Mucosa of stomach (tissue), 1 donor: ENCODE results near the gene TMEM126B.
A peak's percentile ranks its signal among the peaks of the same experiment; 100 is the strongest.
"Not testable (repeated sequence)": the region's sequence is repeated elsewhere in the genome, so short reads cannot be mapped to it uniquely, and the experiment has no call there.

Experiments
- H3K27me3 ChIP-seq: one replicate; pipeline ENCODE4 v1.7.0; 2013; ENCODE audit warnings: mild to moderate bottlenecking, low read length; ENCODE audit not compliant: control insufficient read depth, insufficient read depth
- H3K36me3 ChIP-seq: one replicate; pipeline ENCODE4 v1.7.0; 2013; ENCODE audit warnings: low read length; ENCODE audit not compliant: control insufficient read depth, insufficient read depth
- H3K4me1 ChIP-seq: one replicate; pipeline ENCODE4 v1.7.0; 2013; ENCODE audit warnings: mild to moderate bottlenecking, low read length; ENCODE audit not compliant: control insufficient read depth, insufficient read depth
- H3K4me3 ChIP-seq: one replicate; pipeline ENCODE4 v1.7.0; 2013; ENCODE audit warnings: low read length
- H3K9ac ChIP-seq: one replicate; pipeline ENCODE4 v1.7.0; 2013; ENCODE audit warnings: mild to moderate bottlenecking, low read length, moderate library complexity
- H3K9me3 ChIP-seq: one replicate; pipeline ENCODE4 v1.7.0; 2013; ENCODE audit warnings: mild to moderate bottlenecking, low read length, moderate library complexity; ENCODE audit not compliant: control insufficient read depth
- donor health status: Pancreatic carcinoma.

The TMEM126B gene

DNA sequence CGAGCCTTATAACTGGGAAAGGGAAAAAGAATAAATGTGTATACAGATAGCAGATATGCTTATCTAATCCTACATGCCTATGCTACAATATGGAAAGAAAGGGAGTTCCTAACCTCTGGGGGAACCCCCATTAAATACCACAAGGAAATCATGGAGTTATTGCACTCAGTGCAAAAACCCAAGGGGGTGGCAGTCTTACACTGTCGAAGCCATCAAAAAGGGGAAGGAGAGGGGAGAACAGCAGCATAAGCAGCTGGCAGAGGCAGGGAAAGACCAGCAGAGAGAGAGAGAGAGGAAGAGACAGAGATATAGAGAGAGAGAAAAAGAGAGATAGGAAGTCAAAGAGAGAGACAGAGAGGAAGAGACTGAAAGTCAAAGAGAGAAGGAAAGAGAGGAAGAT lies 16.8 kb upstream of the TMEM126B start:
- H3K9me3 ChIP-seq, H3K4me3 ChIP-seq, H3K27me3 ChIP-seq, H3K4me1 ChIP-seq, H3K36me3 ChIP-seq, H3K9ac ChIP-seq: not testable (repeated sequence)

DNA sequence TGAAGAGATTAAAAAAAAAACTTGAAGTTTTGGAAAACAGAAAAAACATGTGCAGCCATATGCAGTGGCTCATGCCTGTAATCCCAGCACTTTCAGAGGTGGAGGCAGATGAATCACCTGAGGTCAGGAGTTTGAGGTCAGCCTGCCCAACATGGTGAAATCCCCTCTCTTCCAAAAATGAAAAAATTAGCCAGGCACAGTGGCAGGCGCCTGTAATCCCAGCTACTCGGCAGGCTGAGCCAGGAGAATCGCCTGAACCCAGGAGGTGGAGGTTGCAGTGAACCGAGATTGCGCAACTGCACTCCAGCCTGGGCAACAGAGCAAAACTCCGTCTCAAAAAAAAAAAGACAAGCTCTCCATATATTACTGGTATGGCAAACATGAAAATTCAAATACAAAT lies 8.9 kb upstream of the TMEM126B start:
- Histone ChIP-seq H3K9me3 (no peaks in the 10 kb centered on the region), H3K27me3 (no peaks in the 10 kb centered on the region), H3K36me3 (no peaks in the 10 kb centered on the region), H3K4me1 (no peaks in the 10 kb centered on the region), H3K4me3 (no peak overlapping the region), H3K9ac (no peak overlapping the region)

DNA sequence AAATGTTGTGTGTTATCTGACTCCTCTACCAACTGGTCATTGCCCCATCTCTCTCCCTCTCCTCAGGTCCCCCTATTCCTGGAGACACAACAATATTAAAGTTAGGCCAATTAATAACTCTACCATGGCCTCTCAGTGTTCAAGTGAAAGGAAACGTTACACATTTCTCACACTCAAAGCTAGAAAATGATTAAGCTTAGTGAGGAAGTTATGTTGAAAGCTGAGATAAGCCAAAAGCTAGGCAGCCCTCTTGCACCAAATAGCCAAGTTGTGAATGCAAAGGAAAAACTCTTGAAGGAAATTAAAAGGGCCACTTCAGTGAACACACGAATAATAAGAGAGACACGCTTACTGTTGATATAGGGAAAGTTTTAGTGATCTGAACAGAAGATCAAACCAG lies 8.1 kb upstream of the TMEM126B start:
- no peaks in the 10 kb centered on the region for H3K4me1 ChIP-seq
- H3K4me3 ChIP-seq = no peak overlapping the region
- H3K27me3 ChIP-seq = no peaks in the 10 kb centered on the region
- no peaks in the 10 kb centered on the region for H3K9me3 ChIP-seq
- H3K9ac ChIP-seq = no peak overlapping the region
- no peaks in the 10 kb centered on the region for H3K36me3 ChIP-seq

DNA sequence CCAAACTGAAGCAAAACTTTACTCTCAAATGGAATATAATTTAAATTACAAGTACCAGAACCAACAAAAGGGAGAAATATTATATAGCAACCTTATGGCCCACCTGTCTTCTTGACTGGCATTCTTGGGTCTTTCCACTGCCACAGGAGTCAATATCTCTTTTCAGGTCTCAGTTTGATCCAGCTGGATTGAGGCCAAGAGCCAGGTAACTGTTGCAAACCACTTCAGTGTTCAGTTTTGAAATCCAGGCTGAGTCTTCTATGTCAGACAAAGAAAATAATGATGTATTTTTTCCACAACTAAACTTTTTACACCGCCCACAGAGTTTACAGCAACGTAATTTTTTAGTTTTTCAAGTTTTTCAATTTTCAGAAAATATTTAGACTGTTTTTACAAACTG lies 1.9 kb upstream of the TMEM126B start:
- no peaks in the 10 kb centered on the region for H3K27me3 ChIP-seq
- H3K9ac ChIP-seq = no peak overlapping the region
- H3K36me3 ChIP-seq = no peaks in the 10 kb centered on the region
- H3K4me3 ChIP-seq = no peak overlapping the region
- no peaks in the 10 kb centered on the region for H3K9me3 ChIP-seq
- peaks cover 4% of the 10 kb centered on the region for H3K4me1 ChIP-seq

DNA sequence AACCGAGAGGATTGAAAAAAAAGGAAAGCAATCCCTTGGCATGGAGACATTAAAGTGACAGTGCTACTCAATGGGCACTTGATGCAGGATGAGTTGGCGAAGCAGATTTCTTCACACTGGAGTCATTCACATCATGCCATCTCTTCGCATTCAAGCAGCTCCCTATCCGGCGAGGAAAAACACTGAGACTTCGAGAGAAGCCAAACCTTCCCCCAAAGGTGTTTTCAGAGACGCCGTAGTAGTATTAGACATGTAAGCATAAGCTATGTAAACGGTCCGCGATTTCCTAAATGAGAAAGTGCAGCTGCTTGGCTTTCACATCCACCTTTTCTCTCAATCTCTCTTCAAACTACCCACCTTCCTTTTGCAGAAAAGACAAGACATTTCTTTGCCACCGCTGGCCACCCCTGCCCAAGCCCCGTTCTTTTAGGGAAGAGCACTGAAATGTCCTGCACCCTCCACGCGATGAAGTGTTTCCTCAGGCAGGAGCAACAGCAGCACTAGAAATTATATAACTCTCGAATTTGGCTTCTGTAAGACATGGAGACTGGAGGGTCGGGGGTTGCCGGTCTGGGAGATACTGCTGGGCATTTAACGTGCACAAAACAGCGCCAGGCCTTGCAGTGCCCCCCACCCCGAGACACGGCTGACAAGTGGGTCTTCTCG lies 928 bp upstream of the TMEM126B start, which contains the start of gene DLG2:
DLG2 (minus strand) TSS at position 13 of the 666 bp plus-strand sequence.
- Histone ChIP-seq H3K4me1 (peaks cover 4% of the 10 kb centered on the region), H3K9ac (peak within 1 kb of the TSS; percentile 84), H3K36me3 (no peaks in the 10 kb centered on the region), H3K9me3 (no peaks in the 10 kb centered on the region), H3K27me3 (no peaks in the 10 kb centered on the region), H3K4me3 (peak within 1 kb of the TSS; percentile 90)

DNA sequence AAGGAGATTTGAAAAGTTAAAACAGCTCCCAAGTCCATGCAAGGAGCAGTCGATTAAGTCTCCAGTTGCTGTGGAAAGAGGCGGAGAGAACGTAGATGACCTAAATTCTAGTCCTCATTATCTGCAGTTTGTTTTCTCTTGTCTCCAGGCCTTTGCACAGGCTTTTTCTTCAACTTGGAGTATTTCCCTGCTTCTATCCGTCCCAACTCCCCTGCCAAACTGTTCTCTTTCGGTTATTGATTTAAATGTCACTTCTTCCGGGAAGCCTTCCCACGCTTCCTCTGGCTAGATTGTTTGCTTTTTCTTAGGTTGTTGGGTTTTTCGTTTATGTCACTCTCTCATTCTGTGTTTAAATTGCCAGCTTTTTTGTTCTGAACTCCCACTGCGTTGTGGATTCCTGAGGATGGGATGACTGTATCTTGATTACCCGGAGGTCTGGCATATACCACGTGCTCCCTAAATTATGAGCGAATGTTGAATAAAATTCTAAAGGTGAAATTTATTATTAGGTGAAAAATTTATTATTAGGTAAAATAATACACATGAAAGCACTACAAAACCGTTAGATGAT lies 463 bp downstream of the TMEM126B start:
- Histone ChIP-seq H3K4me1 (peaks cover 4% of the 10 kb centered on the region), H3K36me3 (no peaks in the 10 kb centered on the region), H3K9ac (peak overlapping the region; percentile 48), H3K27me3 (no peaks in the 10 kb centered on the region), H3K4me3 (peak overlapping the region; percentile 31), H3K9me3 (no peaks in the 10 kb centered on the region)

DNA sequence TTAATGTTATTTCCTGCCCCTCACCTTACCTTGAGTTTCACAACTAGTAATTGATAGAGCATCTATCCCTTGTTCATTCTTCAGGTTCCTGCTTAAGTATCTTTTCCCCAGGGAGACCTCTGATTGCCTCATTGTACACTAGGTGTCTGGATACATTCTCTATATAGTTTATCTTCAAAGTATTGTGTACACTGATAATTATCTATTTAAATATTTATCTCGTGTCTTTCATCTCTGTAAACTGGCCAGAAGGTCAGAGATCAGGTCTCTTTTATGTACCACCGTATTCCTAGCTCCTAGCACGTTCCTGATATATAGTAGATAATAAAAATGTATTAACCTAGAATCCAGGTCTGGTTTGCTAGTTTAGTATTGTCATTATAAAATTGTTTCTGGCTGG lies 6.4 kb downstream of the TMEM126B start:
- Histone ChIP-seq H3K9me3 (no peaks in the 10 kb centered on the region), H3K36me3 (no peaks in the 10 kb centered on the region), H3K4me1 (no peaks in the 10 kb centered on the region), H3K9ac (no peak overlapping the region), H3K27me3 (no peaks in the 10 kb centered on the region), H3K4me3 (no peak overlapping the region)

DNA sequence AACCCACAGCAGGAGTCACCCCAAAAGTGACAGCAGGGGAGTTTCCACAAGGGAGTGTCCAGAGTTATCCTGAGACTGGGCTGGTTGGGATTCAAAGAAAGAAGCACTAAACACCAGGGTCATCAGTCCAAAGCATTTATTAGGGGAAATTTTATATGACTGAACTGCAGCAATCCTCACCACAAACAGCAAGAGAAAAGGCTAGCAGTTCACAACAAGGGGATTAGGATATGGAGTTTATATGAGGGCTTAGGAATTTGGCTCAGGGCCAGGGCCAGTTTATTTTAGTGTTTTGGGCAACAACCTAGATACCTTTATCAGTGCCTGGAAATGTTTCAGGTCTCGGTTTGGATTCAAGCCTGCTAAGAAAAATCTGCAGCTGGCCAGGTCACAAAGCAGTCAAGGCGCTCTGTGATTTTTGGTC lies 14.8 kb downstream of the TMEM126B start:
- Histone ChIP-seq H3K36me3 (no peaks in the 10 kb centered on the region), H3K9ac (no peak overlapping the region), H3K4me1 (no peaks in the 10 kb centered on the region), H3K9me3 (no peaks in the 10 kb centered on the region), H3K4me3 (no peak overlapping the region), H3K27me3 (no peaks in the 10 kb centered on the region)

DNA sequence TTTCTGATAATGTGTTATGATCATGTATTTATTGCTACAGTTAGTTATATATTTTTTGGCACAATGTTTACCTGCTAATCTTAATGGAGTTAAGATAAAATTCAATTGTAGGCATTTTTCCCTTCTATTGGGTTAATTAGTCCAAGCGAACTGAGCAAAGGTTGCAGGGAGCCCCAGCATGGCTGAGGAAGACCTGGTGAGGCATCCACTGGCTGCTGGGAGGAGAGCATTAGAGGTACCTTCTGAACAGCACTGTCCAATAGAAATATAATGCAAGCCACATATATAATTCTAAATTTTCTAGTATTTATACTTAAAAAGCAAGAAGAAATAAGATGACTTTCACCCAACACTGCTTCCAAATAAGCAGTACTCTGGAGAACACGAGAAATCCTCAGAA lies 18.7 kb downstream of the TMEM126B start:
- no peaks in the 10 kb centered on the region for H3K27me3 ChIP-seq
- peaks cover 7% of the 10 kb centered on the region for H3K4me1 ChIP-seq
- peak overlapping the region; percentile 72 for H3K9ac ChIP-seq
- H3K36me3 ChIP-seq = no peaks in the 10 kb centered on the region
- H3K4me3 ChIP-seq = peak overlapping the region; percentile 68
- H3K9me3 ChIP-seq = no peaks in the 10 kb centered on the region

DNA sequence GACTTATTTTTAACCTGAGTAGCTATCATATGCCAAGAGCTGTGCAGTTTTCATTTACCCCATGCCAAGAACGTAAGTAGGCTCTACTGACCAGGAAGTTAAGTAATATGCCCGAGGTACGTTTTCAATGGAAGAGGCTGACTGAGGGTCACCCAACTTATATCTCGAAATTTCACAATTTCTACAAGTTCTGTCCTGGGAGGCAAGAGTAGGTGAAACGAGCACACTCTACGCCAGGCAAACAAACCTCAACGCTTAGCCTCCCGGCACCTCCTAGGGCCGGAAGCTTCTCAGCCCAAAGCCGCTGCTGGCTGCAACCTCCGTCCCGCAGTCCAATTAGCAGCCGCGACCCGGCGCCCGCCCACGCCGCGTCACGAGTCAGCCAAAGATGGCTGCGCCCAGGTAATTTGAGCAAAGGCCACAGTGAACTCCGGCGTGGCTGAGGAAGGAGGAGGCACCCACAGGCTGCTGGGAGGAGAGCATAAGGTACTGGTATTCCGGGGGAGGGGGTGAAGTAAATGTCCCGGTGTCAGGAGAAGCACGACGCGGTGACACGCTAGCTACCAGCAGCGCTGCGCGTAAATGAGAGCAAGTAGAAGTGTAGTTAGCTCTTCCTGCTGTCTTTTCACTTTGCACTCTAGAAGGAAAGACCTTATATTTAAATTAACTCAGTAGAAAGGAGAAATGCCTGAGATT lies 19.4 kb downstream of the TMEM126B start, which contains the start of gene TMEM126A:
TMEM126A (plus strand) TSS at position 364 of the 696 bp plus-strand sequence. CDS start 2,289 bp downstream, outside the sequence.
- peak within 1 kb of the TSS; percentile 72 for H3K9ac ChIP-seq
- no peaks in the 10 kb centered on the region for H3K27me3 ChIP-seq
- no peaks in the 10 kb centered on the region for H3K36me3 ChIP-seq
- H3K4me1 ChIP-seq = peaks cover 7% of the 10 kb centered on the region
- H3K9me3 ChIP-seq = no peaks in the 10 kb centered on the region
- peak within 1 kb of the TSS; percentile 68 for H3K4me3 ChIP-seq

DNA sequence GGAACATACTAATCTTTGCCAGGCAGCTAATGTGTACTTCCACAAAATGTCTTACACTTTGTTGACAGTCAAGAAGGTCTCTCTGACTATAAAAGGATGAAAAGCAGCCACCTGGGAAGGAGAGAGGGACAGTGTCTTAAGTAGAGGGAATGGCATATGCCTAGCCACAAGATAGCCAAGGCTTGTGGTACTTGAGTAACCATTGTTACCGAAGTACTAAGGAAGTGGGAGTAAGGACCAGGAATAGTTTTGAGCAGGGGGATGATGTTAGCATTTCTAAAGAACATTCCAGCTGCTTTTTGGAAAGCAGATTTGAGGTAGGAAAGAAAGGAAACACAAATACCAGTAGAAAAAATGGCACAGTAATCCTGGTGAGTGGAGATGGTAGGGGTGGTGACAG lies 22.7 kb downstream of the TMEM126B start:
- H3K4me1 ChIP-seq = peaks cover 7% of the 10 kb centered on the region
- no peak overlapping the region for H3K4me3 ChIP-seq
- H3K36me3 ChIP-seq = no peaks in the 10 kb centered on the region
- no peaks in the 10 kb centered on the region for H3K27me3 ChIP-seq
- H3K9me3 ChIP-seq = no peaks in the 10 kb centered on the region
- no peak overlapping the region for H3K9ac ChIP-seq

DNA sequence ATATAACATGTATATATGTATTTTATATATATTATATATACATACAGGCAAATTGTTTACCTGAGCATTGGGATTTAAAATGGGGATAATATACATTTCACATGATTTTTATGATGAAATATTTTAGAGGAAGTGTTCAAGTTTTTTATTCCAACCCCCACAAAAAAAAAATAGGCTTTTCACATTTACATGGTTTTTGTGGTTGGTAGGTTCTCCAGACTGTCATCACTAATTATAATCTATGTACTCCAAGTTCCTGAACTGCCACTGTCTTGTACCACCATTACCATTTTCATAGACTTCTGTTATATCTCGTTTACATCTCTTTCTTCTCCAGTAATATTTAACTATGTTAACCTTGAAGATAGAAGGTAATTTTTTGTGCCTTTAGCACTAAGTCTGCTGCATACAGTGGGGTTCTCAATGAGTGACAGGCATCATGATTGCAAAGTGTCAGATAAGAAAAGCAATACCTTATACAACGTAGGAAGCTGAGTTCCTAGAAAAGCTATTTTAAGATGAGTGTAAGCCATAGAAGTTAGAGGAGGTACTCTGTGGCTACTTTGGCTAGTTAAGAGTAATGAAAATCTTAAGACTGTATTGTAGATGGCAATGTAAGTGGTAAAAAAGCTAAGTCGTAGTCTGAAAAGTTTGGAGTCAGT lies 24.5 kb downstream of the TMEM126B start:
- Histone ChIP-seq H3K36me3 (no peaks in the 10 kb centered on the region), H3K9ac (no peak overlapping the region), H3K4me1 (peaks cover 7% of the 10 kb centered on the region)

More for the DNA sequence above, 24.5 kb downstream of the TMEM126B start:
- H3K4me3 ChIP-seq = no peak overlapping the region
- H3K9me3 ChIP-seq = no peaks in the 10 kb centered on the region
- H3K27me3 ChIP-seq = no peaks in the 10 kb centered on the region
